Subcutaneous adipose tissue (tissue), 4 donors: Measurements from ENCODE around the gene MOB1A. TPM values are rescaled to one million over a fixed set of nuclear protein-coding genes. Genes with fewer than 3 reads are reported as not detected.

Source experiments
- CTCF ChIP-seq: fragments of 450-650 bp; IDR thresholded peaks from one replicate; pipeline ENCODE4 v1.5.1; 2016; ENCODE audit warnings: low read depth, mild to moderate bottlenecking, control low read depth, antibody characterized with exemption, moderate library complexity
- total RNA-seq, 4 donors: library from RNA; depleted of rRNA; stranded (reverse); fragments of >200 nt; gene quantifications; one replicate each; pipeline ENCODE4 v1.1.0, GENCODE V29; 2016

Gene MOB1A
- total RNA-seq, 4 donors from 2014 or later = 70.6 to 121 (median 108) TPM

- TF ChIP-seq CTCF = no peak
Measured at GRCh38 chr2:74198023-74198460, 19.4 kb upstream of the MOB1A start.

GRCh38 chr2:74197049-74197448 lies 18.4 kb upstream of the MOB1A start:
- no peak for TF ChIP-seq CTCF

- TF ChIP-seq CTCF = no peak
Measured at GRCh38 chr2:74194799-74195198, 16.1 kb upstream of the MOB1A start.

GRCh38 chr2:74191596-74192380 lies 13.1 kb upstream of the MOB1A start:
- TF ChIP-seq CTCF = no peak

GRCh38 chr2:74188696-74189095 lies 10.0 kb upstream of the MOB1A start:
- no peak for TF ChIP-seq CTCF

- TF ChIP-seq CTCF = no peak
Measured at GRCh38 chr2:74188018-74188601, 9.4 kb upstream of the MOB1A start.

- TF ChIP-seq CTCF = no peak
Measured at GRCh38 chr2:74186038-74186437, 7.4 kb upstream of the MOB1A start.
